GM10266 (cell line): ENCODE data around the gene CSNK2A1.

Source experiments
- DNase-seq: peaks from one replicate; pipeline ENCODE4 v3.0.0; 2012; ENCODE audit errors: extremely low spot score
- CTCF ChIP-seq: IDR thresholded peaks from 2 replicates; pipeline ENCODE4 v1.5.1; 2012; ENCODE audit warnings: mild to moderate bottlenecking, low read depth; ENCODE audit not compliant: control insufficient read depth, insufficient read depth; ENCODE audit errors: missing control alignments

Gene CSNK2A1

GRCh38 chr20:562232-562897 is 18.8 kb upstream of the CSNK2A1 start:
- no peak for DNase-seq
- no peak for TF ChIP-seq CTCF

GRCh38 chr20:561437-562231 is 18.0 kb upstream of the CSNK2A1 start:
- TF ChIP-seq CTCF = peak; percentile 89
- DNase-seq = peak; percentile 78

- peak; percentile 25 for TF ChIP-seq CTCF
Observed at GRCh38 chr20:560680-561079, 17.1 kb upstream of the CSNK2A1 start.

GRCh38 chr20:558117-558516 is 14.5 kb upstream of the CSNK2A1 start:
- no peak for DNase-seq
- no peak for TF ChIP-seq CTCF

More at GRCh38 chr20:560680-561079, 17.1 kb upstream of the CSNK2A1 start:
- no peak for DNase-seq

- no peak for DNase-seq
- no peak for TF ChIP-seq CTCF
Observed at GRCh38 chr20:556984-557383, 13.4 kb upstream of the CSNK2A1 start.

- DNase-seq = no peak
- TF ChIP-seq CTCF = no peak
Observed at GRCh38 chr20:555976-556385, 12.4 kb upstream of the CSNK2A1 start.

- DNase-seq = no peak
- no peak for TF ChIP-seq CTCF
Observed at GRCh38 chr20:550611-551010, 7.0 kb upstream of the CSNK2A1 start.
